ENCODE data around the gene MAGI2.

GRCh38 chr7:78734626-78735025 lies 718.8 kb downstream of the MAGI2 start:
- TF ChIP-seq NR2F2 (IDR thresholded peaks at IDR 0.05; ENCODE audit: borderline replicate concordance, low read depth) (no peak), REPIN1 (CRISPR knock-in tag; IDR thresholded peaks at IDR 0.05; ENCODE audit: borderline replicate concordance, low read depth) (no peak), ZZZ3 (CRISPR knock-in tag; IDR thresholded peaks at IDR 0.05; ENCODE audit: borderline replicate concordance) (no peak), POLR2AphosphoS5 (IDR thresholded peaks at IDR 0.05; ENCODE audit: low read depth, low read length) (no peak), BHLHE40 (IDR thresholded peaks at IDR 0.05; ENCODE audit: low read length) (no peak), HNF4A (CRISPR knock-in tag; IDR thresholded peaks at IDR 0.05) (no peak), POLR2A (IDR thresholded peaks at IDR 0.05; ENCODE audit: insufficient read depth in 1 of 2, low read depth in 2 of 2, low read length in 2 of 2) (no peak), ZNF24 (IDR thresholded peaks at IDR 0.05) (no peak), MEIS1 (CRISPR knock-in tag; IDR thresholded peaks at IDR 0.05; ENCODE audit: borderline replicate concordance) (no peak), CEBPB (IDR thresholded peaks at IDR 0.05; ENCODE audit: borderline replicate concordance, low read depth, low read length) (no peak), ZNF597 (CRISPR knock-in tag; IDR thresholded peaks at IDR 0.05) (no peak), TAF1 (CRISPR knock-in tag; IDR thresholded peaks at IDR 0.05) (no peak)
